ENCODE data around the gene AGPAT4.

The AGPAT4 gene

GRCh38 chr6:161191671-161192070 lies 82.2 kb downstream of the AGPAT4 start:
- Histone ChIP-seq H3F3A (ENCODE audit: insufficient read depth, low read length) (no peaks in the 10 kb centered on the region), H3K36me3 (replicated peaks; ENCODE audit: insufficient read depth, low read length) (no peaks in the 10 kb centered on the region), H3K27me3 (replicated peaks; ENCODE audit: insufficient read depth, low read length) (no peaks in the 10 kb centered on the region), H3K4me1 (ENCODE audit: low read length) (no peaks in the 10 kb centered on the region), H3K9me3 (replicated peaks; ENCODE audit: insufficient read depth, low read length) (no peaks in the 10 kb centered on the region), H3K79me2 (ENCODE audit: low read length) (no peaks in the 10 kb centered on the region), H3K27ac (ENCODE audit: low read length) (no peak overlapping the region), H3K9me2 (replicated peaks; ENCODE audit: insufficient read depth, low read length) (no peaks in the 10 kb centered on the region), H2AFZ (ENCODE audit: low read length) (no peak overlapping the region), H3K9ac (ENCODE audit: low read length) (no peak overlapping the region), H3K4me3 (ENCODE audit: low read length) (no peak overlapping the region), H3K4me2 (ENCODE audit: low read depth, low read length) (no peak overlapping the region), H4K20me1 (ENCODE audit: insufficient read depth, low read length) (no peaks in the 10 kb centered on the region)
- DNase-seq = no peak
- TF ChIP-seq EZH2phosphoT487 (IDR thresholded peaks at IDR 0.05; ENCODE audit: low read length) (no peak), CTCF (IDR thresholded peaks at IDR 0.05; ENCODE audit: low read length) (no peak)

GRCh38 chr6:161191007-161191406 lies 82.9 kb downstream of the AGPAT4 start:
- H3K36me3 ChIP-seq (replicated peaks; ENCODE audit: insufficient read depth, low read length) = no peaks in the 10 kb centered on the region
- no peaks in the 10 kb centered on the region for H3F3A ChIP-seq (ENCODE audit: insufficient read depth, low read length)
- no peak overlapping the region for H2AFZ ChIP-seq (ENCODE audit: low read length)
- H3K9me3 ChIP-seq (replicated peaks; ENCODE audit: insufficient read depth, low read length) = no peaks in the 10 kb centered on the region
- H3K79me2 ChIP-seq (ENCODE audit: low read length) = no peaks in the 10 kb centered on the region
- no peak overlapping the region for H3K9ac ChIP-seq (ENCODE audit: low read length)
- no peak overlapping the region for H3K27ac ChIP-seq (ENCODE audit: low read length)
- H3K4me2 ChIP-seq (ENCODE audit: low read depth, low read length) = no peak overlapping the region
- H3K9me2 ChIP-seq (replicated peaks; ENCODE audit: insufficient read depth, low read length) = no peaks in the 10 kb centered on the region
- no peak for TF ChIP-seq CTCF (IDR thresholded peaks at IDR 0.05; ENCODE audit: low read length)
- no peak for TF ChIP-seq EZH2phosphoT487 (IDR thresholded peaks at IDR 0.05; ENCODE audit: low read length)
- TF ChIP-seq EZH2 (optimal IDR thresholded peaks at IDR 0.05; ENCODE audit: low read depth, low read length) = no peak
- no peaks in the 10 kb centered on the region for H4K20me1 ChIP-seq (ENCODE audit: insufficient read depth, low read length)
- H3K27me3 ChIP-seq (replicated peaks; ENCODE audit: insufficient read depth, low read length) = no peaks in the 10 kb centered on the region
- no peak overlapping the region for H3K4me3 ChIP-seq (ENCODE audit: low read length)
- DNase-seq = no peak
- no peaks in the 10 kb centered on the region for H3K4me1 ChIP-seq (ENCODE audit: low read length)

- DNase-seq = no peak
- no peaks in the 10 kb centered on the region for H3F3A ChIP-seq (ENCODE audit: insufficient read depth, low read length)
- H3K4me2 ChIP-seq (ENCODE audit: low read depth, low read length) = no peak overlapping the region
- H3K9me2 ChIP-seq (replicated peaks; ENCODE audit: insufficient read depth, low read length) = no peaks in the 10 kb centered on the region
- H3K36me3 ChIP-seq (replicated peaks; ENCODE audit: insufficient read depth, low read length) = no peaks in the 10 kb centered on the region
- H4K20me1 ChIP-seq (ENCODE audit: insufficient read depth, low read length) = no peaks in the 10 kb centered on the region
- H3K9ac ChIP-seq (ENCODE audit: low read length) = no peak overlapping the region
- H3K4me1 ChIP-seq (ENCODE audit: low read length) = no peaks in the 10 kb centered on the region
- H3K4me3 ChIP-seq (ENCODE audit: low read length) = no peak overlapping the region
- TF ChIP-seq EZH2phosphoT487 (IDR thresholded peaks at IDR 0.05; ENCODE audit: low read length) (no peak), EZH2 (optimal IDR thresholded peaks at IDR 0.05; ENCODE audit: low read depth, low read length) (no peak), CTCF (IDR thresholded peaks at IDR 0.05; ENCODE audit: low read length) (no peak)
- no peak overlapping the region for H2AFZ ChIP-seq (ENCODE audit: low read length)
- no peaks in the 10 kb centered on the region for H3K9me3 ChIP-seq (replicated peaks; ENCODE audit: insufficient read depth, low read length)
- no peaks in the 10 kb centered on the region for H3K79me2 ChIP-seq (ENCODE audit: low read length)
- H3K27me3 ChIP-seq (replicated peaks; ENCODE audit: insufficient read depth, low read length) = no peaks in the 10 kb centered on the region
- H3K27ac ChIP-seq (ENCODE audit: low read length) = no peak overlapping the region
Observed at GRCh38 chr6:161189891-161190290, 84.0 kb downstream of the AGPAT4 start.
